Liver (tissue), 9 donors: ENCODE data around the gene ISOC1. TPM values are rescaled to one million over a fixed set of nuclear protein-coding genes. Genes with fewer than 3 reads are reported as not detected.
A peak's percentile ranks its signal among the peaks of the same experiment; 100 is the strongest.

ENCODE experiments used
- DNase-seq: peaks from one replicate; pipeline ENCODE4 v3.0.0-alpha.2; 2017; ENCODE audit warnings: low spot score
- H3K27ac ChIP-seq, 2 donors: one replicate each; pipeline ENCODE4 v1.7.0; 2013; ENCODE audit warnings: inconsistent platforms in 2 of 2, low read length in 2 of 2, control low read depth in 1 of 2, low read depth in 1 of 2, mild to moderate bottlenecking in 1 of 2
- H3K27me3 ChIP-seq, 4 donors: one replicate each; pipeline versions ENCODE4 v1.6.1 to v1.7.0; 2013; ENCODE audit warnings: low read length in 3 of 4, inconsistent platforms in 1 of 4, mild to moderate bottlenecking in 1 of 4, moderate library complexity in 1 of 4; ENCODE audit not compliant: control insufficient read depth in 4 of 4, insufficient read depth in 4 of 4
- H3K36me3 ChIP-seq, 4 donors: one replicate each; pipeline versions ENCODE4 v1.6.1 to v1.7.0; 2013; ENCODE audit warnings: low read length in 3 of 4, mild to moderate bottlenecking in 3 of 4, low read depth in 1 of 4, moderate library complexity in 1 of 4; ENCODE audit not compliant: control insufficient read depth in 4 of 4, insufficient read depth in 3 of 4
- H3K4me1 ChIP-seq, 4 donors: one replicate each; pipeline versions ENCODE4 v1.6.1 to v1.7.0; 2013; ENCODE audit warnings: low read length in 3 of 4, mild to moderate bottlenecking in 3 of 4, moderate library complexity in 1 of 4; ENCODE audit not compliant: control insufficient read depth in 4 of 4, insufficient read depth in 4 of 4
- H3K4me3 ChIP-seq, 3 donors: one replicate each; pipeline versions ENCODE4 v1.6.1 to v1.7.0; 2013; ENCODE audit warnings: low read length in 3 of 3, control low read depth in 1 of 3, low read depth in 1 of 3, mild to moderate bottlenecking in 1 of 3
- H3K9ac ChIP-seq, 2 donors: one replicate each; pipeline ENCODE4 v1.7.0; 2013; ENCODE audit warnings: low read length in 2 of 2, mild to moderate bottlenecking in 2 of 2, moderate library complexity in 2 of 2, control low read depth in 1 of 2, low read depth in 1 of 2
- H3K9me3 ChIP-seq, 4 donors: one replicate each; pipeline versions ENCODE4 v1.6.1 to v1.7.0; 2013; ENCODE audit warnings: low read length in 3 of 4; ENCODE audit not compliant: control insufficient read depth in 4 of 4
- FOXA1 ChIP-seq: IDR thresholded peaks from 2 replicates; pipeline ENCODE4 v1.6.1; 2016; ENCODE audit warnings: antibody characterized with exemption
- GABPA ChIP-seq, 2 donors: IDR thresholded peaks in 1 of 2; conservative IDR thresholded peaks in 1 of 2; 2 replicates each; pipeline ENCODE4 v1.6.1; 2016; ENCODE audit warnings: antibody characterized with exemption in 2 of 2, mild to moderate bottlenecking in 1 of 2, moderate library complexity in 1 of 2
- JUND ChIP-seq, 2 donors: IDR thresholded peaks; 2 replicates each; pipeline ENCODE4 v1.6.1; 2016; ENCODE audit warnings: antibody characterized with exemption in 2 of 2
- RAD21 ChIP-seq, 2 donors: IDR thresholded peaks; 2 replicates each; pipeline ENCODE4 v1.6.1; 2016; ENCODE audit warnings: antibody characterized with exemption in 2 of 2, mild to moderate bottlenecking in 2 of 2
- TAF1 ChIP-seq: conservative IDR thresholded peaks from 2 replicates; pipeline ENCODE4 v1.6.1; 2016; ENCODE audit warnings: antibody characterized with exemption, mild to moderate bottlenecking
- YY1 ChIP-seq: IDR thresholded peaks from 2 replicates; pipeline ENCODE4 v1.6.1; 2016; ENCODE audit warnings: antibody characterized with exemption, mild to moderate bottlenecking
- WGBS: extraction: QIAGEN DNeasy Blood & Tissue Kit; methylation state at CpG from one replicate; pipeline ENCODE4 v1.1.7; 2013; 5-methylcytosine and 5-hydroxymethylcytosine counted together
- polyA plus RNA-seq, 2 donors: library from polyadenylated mRNA; stranded (reverse) in 1 of 2; unstranded in 1 of 2; fragments of 200-250 nt in 1 of 2; fragments of >200 nt in 1 of 2; fragmentation: Nextera tagmentation in 1 of 2; extraction: Ambion mirVana in 1 of 2; gene quantifications; one replicate each; pipeline versions ENCODE4 v1.2.1 to v1.2.3, GENCODE V29; 2013 to 2015
- total RNA-seq, 2 donors: library from RNA; depleted of rRNA; stranded (reverse); fragments of >200 nt; gene quantifications; one replicate each; pipeline ENCODE4 v1.2.3, GENCODE V29; 2014
- TF ChIP-seq, protein P1 (sequence below): IDR thresholded peaks from 2 replicates; pipeline ENCODE4 v1.6.1; 2016; ENCODE audit warnings: antibody characterized with exemption
- TF ChIP-seq, protein P2 (sequence below): IDR thresholded peaks from 2 replicates; pipeline ENCODE4 v1.6.1; 2016; ENCODE audit warnings: antibody characterized with exemption
- TF ChIP-seq, protein P3 (sequence below): fragments of 150-350 bp; IDR thresholded peaks from 2 replicates; pipeline ENCODE4 v1.5.1; 2017; ENCODE audit warnings: improper control_type of control experiment, low read depth, low read length; ENCODE audit not compliant: missing input control
- TF ChIP-seq, protein P4 (sequence below): IDR thresholded peaks from 2 replicates; pipeline ENCODE4 v1.6.1; 2016; ENCODE audit warnings: antibody characterized with exemption, mild to moderate bottlenecking
- TF ChIP-seq, protein P5 (sequence below): IDR thresholded peaks from 2 replicates; pipeline ENCODE4 v1.6.1; 2016; ENCODE audit warnings: antibody characterized with exemption
- donor health status: healthy.
- donor health status: healthy.
- donor health status: healthy.
- donor health status: healthy.
- donor health status: healthy.

Gene ISOC1
- total and polyA plus RNA-seq, 4 donors, result 34.1 to 52.9 (median 41.8) TPM

DNA sequence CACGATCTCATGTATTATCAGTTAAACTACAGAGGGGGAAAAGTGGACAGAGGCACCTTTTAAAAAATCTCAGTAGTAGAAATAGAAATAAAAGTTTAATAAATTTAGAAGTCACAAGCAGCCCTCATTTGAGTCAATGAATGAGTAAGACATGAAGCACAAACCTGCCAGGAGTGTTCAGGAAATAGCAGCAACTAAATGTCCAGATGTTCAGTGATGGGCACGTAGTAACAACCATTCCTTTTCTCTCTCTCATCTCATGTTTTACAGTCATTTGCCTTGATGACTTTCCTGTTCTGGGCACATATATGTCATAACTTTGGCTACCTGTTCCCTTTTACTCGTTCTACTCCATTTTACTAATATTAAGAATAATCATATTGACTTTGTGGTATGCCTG lies 17.7 kb downstream of the ISOC1 start:
- H3K36me3 ChIP-seq, result peaks cover 3 to 6% (median 4%) of the 10 kb centered on the region in 4 donors
- no peaks in the 10 kb centered on the region for H3K27me3 ChIP-seq
- H3K4me3 ChIP-seq, result no peak overlapping the region
- H3K27ac ChIP-seq, result no peak overlapping the region
- TF ChIP-seq FOXA1 (no peak), GABPA (IDR thresholded peaks at IDR 0.05 in 1 of 2, conservative IDR thresholded peaks at IDR 0.05 in 1 of 2) (no peak), RAD21 (IDR thresholded peaks at IDR 0.05) (no peak), JUND (IDR thresholded peaks at IDR 0.05) (no peak), YY1 (no peak), TAF1 (no peak)
- TF ChIP-seq, protein P1, sequence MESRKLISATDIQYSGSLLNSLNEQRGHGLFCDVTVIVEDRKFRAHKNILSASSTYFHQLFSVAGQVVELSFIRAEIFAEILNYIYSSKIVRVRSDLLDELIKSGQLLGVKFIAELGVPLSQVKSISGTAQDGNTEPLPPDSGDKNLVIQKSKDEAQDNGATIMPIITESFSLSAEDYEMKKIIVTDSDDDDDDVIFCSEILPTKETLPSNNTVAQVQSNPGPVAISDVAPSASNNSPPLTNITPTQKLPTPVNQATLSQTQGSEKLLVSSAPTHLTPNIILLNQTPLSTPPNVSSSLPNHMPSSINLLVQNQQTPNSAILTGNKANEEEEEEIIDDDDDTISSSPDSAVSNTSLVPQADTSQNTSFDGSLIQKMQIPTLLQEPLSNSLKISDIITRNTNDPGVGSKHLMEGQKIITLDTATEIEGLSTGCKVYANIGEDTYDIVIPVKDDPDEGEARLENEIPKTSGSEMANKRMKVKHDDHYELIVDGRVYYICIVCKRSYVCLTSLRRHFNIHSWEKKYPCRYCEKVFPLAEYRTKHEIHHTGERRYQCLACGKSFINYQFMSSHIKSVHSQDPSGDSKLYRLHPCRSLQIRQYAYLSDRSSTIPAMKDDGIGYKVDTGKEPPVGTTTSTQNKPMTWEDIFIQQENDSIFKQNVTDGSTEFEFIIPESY, result no peak
- TF ChIP-seq, protein P2, sequence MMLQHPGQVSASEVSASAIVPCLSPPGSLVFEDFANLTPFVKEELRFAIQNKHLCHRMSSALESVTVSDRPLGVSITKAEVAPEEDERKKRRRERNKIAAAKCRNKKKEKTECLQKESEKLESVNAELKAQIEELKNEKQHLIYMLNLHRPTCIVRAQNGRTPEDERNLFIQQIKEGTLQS, result no peak
- TF ChIP-seq, protein P3, sequence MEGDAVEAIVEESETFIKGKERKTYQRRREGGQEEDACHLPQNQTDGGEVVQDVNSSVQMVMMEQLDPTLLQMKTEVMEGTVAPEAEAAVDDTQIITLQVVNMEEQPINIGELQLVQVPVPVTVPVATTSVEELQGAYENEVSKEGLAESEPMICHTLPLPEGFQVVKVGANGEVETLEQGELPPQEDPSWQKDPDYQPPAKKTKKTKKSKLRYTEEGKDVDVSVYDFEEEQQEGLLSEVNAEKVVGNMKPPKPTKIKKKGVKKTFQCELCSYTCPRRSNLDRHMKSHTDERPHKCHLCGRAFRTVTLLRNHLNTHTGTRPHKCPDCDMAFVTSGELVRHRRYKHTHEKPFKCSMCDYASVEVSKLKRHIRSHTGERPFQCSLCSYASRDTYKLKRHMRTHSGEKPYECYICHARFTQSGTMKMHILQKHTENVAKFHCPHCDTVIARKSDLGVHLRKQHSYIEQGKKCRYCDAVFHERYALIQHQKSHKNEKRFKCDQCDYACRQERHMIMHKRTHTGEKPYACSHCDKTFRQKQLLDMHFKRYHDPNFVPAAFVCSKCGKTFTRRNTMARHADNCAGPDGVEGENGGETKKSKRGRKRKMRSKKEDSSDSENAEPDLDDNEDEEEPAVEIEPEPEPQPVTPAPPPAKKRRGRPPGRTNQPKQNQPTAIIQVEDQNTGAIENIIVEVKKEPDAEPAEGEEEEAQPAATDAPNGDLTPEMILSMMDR, result no peak
- TF ChIP-seq, protein P4, sequence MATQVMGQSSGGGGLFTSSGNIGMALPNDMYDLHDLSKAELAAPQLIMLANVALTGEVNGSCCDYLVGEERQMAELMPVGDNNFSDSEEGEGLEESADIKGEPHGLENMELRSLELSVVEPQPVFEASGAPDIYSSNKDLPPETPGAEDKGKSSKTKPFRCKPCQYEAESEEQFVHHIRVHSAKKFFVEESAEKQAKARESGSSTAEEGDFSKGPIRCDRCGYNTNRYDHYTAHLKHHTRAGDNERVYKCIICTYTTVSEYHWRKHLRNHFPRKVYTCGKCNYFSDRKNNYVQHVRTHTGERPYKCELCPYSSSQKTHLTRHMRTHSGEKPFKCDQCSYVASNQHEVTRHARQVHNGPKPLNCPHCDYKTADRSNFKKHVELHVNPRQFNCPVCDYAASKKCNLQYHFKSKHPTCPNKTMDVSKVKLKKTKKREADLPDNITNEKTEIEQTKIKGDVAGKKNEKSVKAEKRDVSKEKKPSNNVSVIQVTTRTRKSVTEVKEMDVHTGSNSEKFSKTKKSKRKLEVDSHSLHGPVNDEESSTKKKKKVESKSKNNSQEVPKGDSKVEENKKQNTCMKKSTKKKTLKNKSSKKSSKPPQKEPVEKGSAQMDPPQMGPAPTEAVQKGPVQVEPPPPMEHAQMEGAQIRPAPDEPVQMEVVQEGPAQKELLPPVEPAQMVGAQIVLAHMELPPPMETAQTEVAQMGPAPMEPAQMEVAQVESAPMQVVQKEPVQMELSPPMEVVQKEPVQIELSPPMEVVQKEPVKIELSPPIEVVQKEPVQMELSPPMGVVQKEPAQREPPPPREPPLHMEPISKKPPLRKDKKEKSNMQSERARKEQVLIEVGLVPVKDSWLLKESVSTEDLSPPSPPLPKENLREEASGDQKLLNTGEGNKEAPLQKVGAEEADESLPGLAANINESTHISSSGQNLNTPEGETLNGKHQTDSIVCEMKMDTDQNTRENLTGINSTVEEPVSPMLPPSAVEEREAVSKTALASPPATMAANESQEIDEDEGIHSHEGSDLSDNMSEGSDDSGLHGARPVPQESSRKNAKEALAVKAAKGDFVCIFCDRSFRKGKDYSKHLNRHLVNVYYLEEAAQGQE, result no peak
- TF ChIP-seq, protein P5, sequence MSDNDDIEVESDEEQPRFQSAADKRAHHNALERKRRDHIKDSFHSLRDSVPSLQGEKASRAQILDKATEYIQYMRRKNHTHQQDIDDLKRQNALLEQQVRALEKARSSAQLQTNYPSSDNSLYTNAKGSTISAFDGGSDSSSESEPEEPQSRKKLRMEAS, result no peak
- WGBS, result 95% methylated on average over 3 of the region's 3 CpGs
- H3K9me3 ChIP-seq, result no peaks in the 10 kb centered on the region
- H3K4me1 ChIP-seq, result peaks cover 3 to 37% (median 26%) of the 10 kb centered on the region in 4 donors
- no peak overlapping the region for H3K9ac ChIP-seq
- DNase-seq, result no peak

DNA sequence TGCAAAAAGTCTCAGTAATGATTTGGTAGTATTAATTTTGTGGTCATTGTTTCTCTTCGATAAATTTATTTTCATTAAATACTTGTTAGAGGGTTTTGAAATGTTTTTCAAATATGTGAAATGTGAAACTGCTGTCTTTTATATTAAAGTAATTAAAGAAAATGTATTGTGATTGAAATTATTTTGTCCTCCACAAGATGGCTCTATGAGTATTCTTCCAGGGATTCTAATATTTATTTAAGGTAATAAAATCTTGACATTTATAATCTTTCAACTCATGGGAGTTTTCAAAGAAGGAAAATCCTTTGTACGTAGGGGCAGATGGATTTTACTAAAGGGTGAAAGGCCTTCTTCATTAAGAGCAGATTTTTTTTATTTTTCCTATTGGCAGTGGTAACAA lies 19.3 kb downstream of the ISOC1 start:
- Histone ChIP-seq H3K27ac (no peak overlapping the region), H3K9me3 (no peaks in the 10 kb centered on the region), H3K27me3 (no peaks in the 10 kb centered on the region), H3K4me3 (no peak overlapping the region), H3K9ac (no peak overlapping the region), H3K4me1 (peaks cover 3 to 37% (median 26%) of the 10 kb centered on the region in 4 donors), H3K36me3 (peaks cover 0 to 4% (median 2%) of the 10 kb centered on the region in 4 donors)
- no peak for DNase-seq
- 72% methylated on average over 2 of the region's 2 CpGs for WGBS
- TF ChIP-seq RAD21 (IDR thresholded peaks at IDR 0.05) (peak; percentile 36 to 57), YY1 (no peak)
- TF ChIP-seq, protein P5, result no peak
